Hypothalamus (tissue), 51 donors: Measurements from ENCODE around the gene CORO7.
A peak's percentile ranks its signal among the peaks of the same experiment; 100 is the strongest.

Source experiments
- DNase-seq, 51 donors: peaks; one replicate each; lab custom pipeline; 2025; lab: John Stamatoyannopoulos, UW

Gene CORO7

GRCh38 chr16:4426722-4427372 is 10.5 kb upstream of the CORO7 start:
- DNase-seq = no peak

- no peak for DNase-seq
These were observed 9.8 kb upstream of the CORO7 start for GRCh38 chr16:4426021-4426684.

GRCh38 chr16:4425378-4426020 is 9.1 kb upstream of the CORO7 start, which contains the start of gene DNAJA3:
DNAJA3 (plus strand) TSS chr16:4425868; CDS start chr16:4425882, 14 bp downstream.
- DNase-seq = peak; percentile 65 to 99 (median 89)

- peak in 1 of 51 donors; percentile 7 for DNase-seq
These were observed 4.2 kb upstream of the CORO7 start for GRCh38 chr16:4420505-4421105.

- no peak for DNase-seq
These were observed 3.1 kb upstream of the CORO7 start for GRCh38 chr16:4419402-4419959.

- DNase-seq = peak in 32 of 51 donors; percentile 10 to 76 (median 46)
These were observed 727 bp downstream of the CORO7 start for GRCh38 chr16:4415538-4416199.

GRCh38 chr16:4414187-4414917 is 2.0 kb downstream of the CORO7 start:
- DNase-seq = no peak

- no peak for DNase-seq
These were observed 3.5 kb downstream of the CORO7 start for GRCh38 chr16:4412854-4413253.

- no peak for DNase-seq
These were observed 4.2 kb downstream of the CORO7 start for GRCh38 chr16:4412159-4412558.

GRCh38 chr16:4411684-4412083 is 4.7 kb downstream of the CORO7 start:
- peak in 50 of 51 donors; percentile 36 to 97 (median 87) for DNase-seq

- DNase-seq = peak in 34 of 51 donors; percentile 2 to 77 (median 48)
These were observed 5.9 kb downstream of the CORO7 start for GRCh38 chr16:4410335-4411075.

- peak in 14 of 51 donors; percentile 4 to 46 (median 30) for DNase-seq
These were observed 7.1 kb downstream of the CORO7 start for GRCh38 chr16:4409081-4409932.

- DNase-seq = no peak
These were observed 8.1 kb downstream of the CORO7 start for GRCh38 chr16:4408323-4408690.

GRCh38 chr16:4407543-4408322 is 8.7 kb downstream of the CORO7 start:
- DNase-seq = no peak

GRCh38 chr16:4404967-4405696 is 11.3 kb downstream of the CORO7 start:
- DNase-seq = no peak

GRCh38 chr16:4404247-4404966 is 12.0 kb downstream of the CORO7 start:
- peak in 10 of 51 donors; percentile 6 to 46 (median 23) for DNase-seq
